ENCODE data around the gene UFSP2.

GRCh38 chr4:185469580-185470154 lies 43.9 kb upstream of the UFSP2 start:
- no peak for TF ChIP-seq POLR2A (IDR thresholded peaks at IDR 0.05; ENCODE audit: low read length)
- no peak for TF ChIP-seq GATA1 (IDR thresholded peaks at IDR 0.05; ENCODE audit: low read depth, low read length)

Data from erythroblast (primary cell).